Erythroblast (primary cell): ENCODE data around the gene LARGE1.

ENCODE experiments used
- GATA1 ChIP-seq: IDR thresholded peaks from 2 replicates; pipeline ENCODE4 v1.6.1; 2011; ENCODE audit warnings: low read depth, mild to moderate bottlenecking, control low read depth, low read length, moderate library complexity
- POLR2A ChIP-seq: IDR thresholded peaks from 2 replicates; pipeline ENCODE4 v1.6.1; 2011; ENCODE audit warnings: mild to moderate bottlenecking, low read length

DNA sequence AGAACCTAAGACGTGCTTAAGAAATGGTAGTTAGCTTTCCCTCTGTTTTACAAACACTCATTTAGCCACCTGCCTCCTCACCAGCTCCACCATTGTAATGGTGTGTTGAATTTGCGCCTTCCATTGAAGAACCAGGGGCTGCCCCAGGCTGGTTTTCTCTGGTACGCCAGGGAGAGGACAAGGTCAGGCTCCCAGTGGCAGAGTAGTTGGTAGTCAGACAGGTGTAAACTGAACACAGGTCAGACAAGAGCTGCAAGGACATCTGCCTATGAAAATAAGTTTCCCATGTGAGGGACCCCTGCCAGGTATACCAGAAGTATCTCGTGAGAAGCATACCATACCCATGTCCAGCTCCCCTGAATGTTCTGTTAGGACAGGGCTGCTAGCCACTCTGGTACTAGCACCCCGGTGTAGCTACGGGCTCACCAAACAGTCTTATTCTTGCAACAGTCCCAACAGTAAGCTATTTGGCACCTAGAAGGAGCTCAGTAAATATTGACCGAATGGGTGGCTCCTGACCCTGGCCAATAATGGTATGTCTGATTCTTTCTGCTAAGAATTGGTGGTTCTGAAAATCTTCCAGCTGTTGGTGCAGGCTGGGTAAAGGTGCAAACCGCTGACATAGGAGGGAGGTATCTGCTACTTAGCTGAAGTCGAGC lies 359.0 kb downstream of the LARGE1 start:
- no peak for TF ChIP-seq POLR2A
- TF ChIP-seq GATA1, result no peak
